Esophagus (tissue), 2 donors: Measurements from ENCODE around the gene HAPLN2. TPM values are rescaled to one million over a fixed set of nuclear protein-coding genes. Genes with fewer than 3 reads are reported as not detected.

Experiments used
- H3K27ac ChIP-seq, 2 donors: one replicate each; pipeline ENCODE4 v1.5.1; 2013; ENCODE audit warnings: low read depth in 2 of 2, mild to moderate bottlenecking in 2 of 2, inconsistent platforms in 1 of 2, low read length in 1 of 2, moderate library complexity in 1 of 2
- H3K27me3 ChIP-seq, 2 donors: one replicate each; pipeline ENCODE4 v1.6.1; 2013; ENCODE audit warnings: low read length in 2 of 2, control low read depth in 1 of 2, mild to moderate bottlenecking in 1 of 2; ENCODE audit not compliant: insufficient read depth in 2 of 2, control insufficient read depth in 1 of 2
- H3K36me3 ChIP-seq, 2 donors: one replicate each; pipeline ENCODE4 v1.6.1; 2013; ENCODE audit warnings: low read length in 1 of 2; ENCODE audit not compliant: control insufficient read depth in 2 of 2, insufficient read depth in 2 of 2
- H3K4me1 ChIP-seq, 2 donors: one replicate each; pipeline ENCODE4 v1.6.1; 2013; ENCODE audit warnings: low read length in 1 of 2; ENCODE audit not compliant: control insufficient read depth in 2 of 2, insufficient read depth in 2 of 2
- H3K4me3 ChIP-seq, 2 donors: one replicate each; pipeline ENCODE4 v1.5.1; 2013; ENCODE audit warnings: low read length in 2 of 2, mild to moderate bottlenecking in 2 of 2, low read depth in 1 of 2, moderate library complexity in 1 of 2
- H3K9me3 ChIP-seq, 2 donors: one replicate each; pipeline ENCODE4 v1.6.1; 2013; ENCODE audit warnings: mild to moderate bottlenecking in 2 of 2, low read depth in 1 of 2, low read length in 1 of 2, moderate library complexity in 1 of 2; ENCODE audit not compliant: control insufficient read depth in 2 of 2, insufficient read depth in 1 of 2
- WGBS, 2 donors: extraction: QIAGEN DNeasy Blood & Tissue Kit; methylation state at CpG; one replicate each; pipeline ENCODE4 v1.1.7; 2013; 5-methylcytosine and 5-hydroxymethylcytosine counted together
- polyA plus RNA-seq, 2 donors: library from polyadenylated mRNA; stranded (reverse); fragments of 200-250 nt; gene quantifications; one replicate each; pipeline ENCODE4 v1.2.3, GENCODE V29; 2013
- donor health status: healthy with polysubstance abuse.
- donor health status: Bipolar disorder and iron deficiency.

Gene HAPLN2
- polyA plus RNA-seq, 2 donors, result 0.14 to 0.28 TPM

DNA sequence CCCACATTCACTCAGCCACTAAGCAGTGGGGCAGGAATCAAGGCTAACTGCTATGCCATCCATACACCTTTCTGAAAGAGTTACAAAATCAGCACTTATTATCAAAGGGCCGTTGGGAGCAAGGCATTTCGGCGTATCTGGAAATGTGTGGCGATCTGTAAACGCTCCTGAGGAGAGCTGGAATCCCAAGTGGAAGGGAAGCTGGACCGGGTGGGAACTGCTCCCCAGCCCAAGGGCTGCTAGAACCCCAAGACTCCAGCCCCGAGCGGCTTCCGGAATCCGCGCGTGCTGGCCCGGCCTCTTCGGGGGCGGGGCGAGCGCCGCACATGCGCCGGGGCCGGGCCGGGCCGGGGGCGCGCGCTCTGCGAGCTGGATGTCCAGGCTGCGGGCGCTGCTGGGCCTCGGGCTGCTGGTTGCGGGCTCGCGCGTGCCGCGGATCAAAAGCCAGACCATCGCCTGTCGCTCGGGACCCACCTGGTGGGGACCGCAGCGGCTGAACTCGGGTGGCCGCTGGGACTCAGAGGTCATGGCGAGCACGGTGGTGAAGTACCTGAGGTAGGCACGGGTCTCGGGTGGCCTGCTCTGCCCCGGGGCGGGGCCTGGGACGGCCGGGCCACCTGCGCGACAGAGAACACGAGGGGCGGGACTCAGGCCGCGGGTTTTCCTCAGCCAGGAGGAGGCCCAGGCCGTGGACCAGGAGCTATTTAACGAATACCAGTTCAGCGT lies 27.6 kb upstream of the HAPLN2 start, which contains the start of gene NAXE:
Gene NAXE, plus strand, starts transcription at position 345 of the 726 bp plus-strand sequence. Its CDS starts 29 bp downstream, at position 374.
- 0 to 1% methylated on average over 53 to 60 of the region's 60 CpGs for WGBS, 2 donors

DNA sequence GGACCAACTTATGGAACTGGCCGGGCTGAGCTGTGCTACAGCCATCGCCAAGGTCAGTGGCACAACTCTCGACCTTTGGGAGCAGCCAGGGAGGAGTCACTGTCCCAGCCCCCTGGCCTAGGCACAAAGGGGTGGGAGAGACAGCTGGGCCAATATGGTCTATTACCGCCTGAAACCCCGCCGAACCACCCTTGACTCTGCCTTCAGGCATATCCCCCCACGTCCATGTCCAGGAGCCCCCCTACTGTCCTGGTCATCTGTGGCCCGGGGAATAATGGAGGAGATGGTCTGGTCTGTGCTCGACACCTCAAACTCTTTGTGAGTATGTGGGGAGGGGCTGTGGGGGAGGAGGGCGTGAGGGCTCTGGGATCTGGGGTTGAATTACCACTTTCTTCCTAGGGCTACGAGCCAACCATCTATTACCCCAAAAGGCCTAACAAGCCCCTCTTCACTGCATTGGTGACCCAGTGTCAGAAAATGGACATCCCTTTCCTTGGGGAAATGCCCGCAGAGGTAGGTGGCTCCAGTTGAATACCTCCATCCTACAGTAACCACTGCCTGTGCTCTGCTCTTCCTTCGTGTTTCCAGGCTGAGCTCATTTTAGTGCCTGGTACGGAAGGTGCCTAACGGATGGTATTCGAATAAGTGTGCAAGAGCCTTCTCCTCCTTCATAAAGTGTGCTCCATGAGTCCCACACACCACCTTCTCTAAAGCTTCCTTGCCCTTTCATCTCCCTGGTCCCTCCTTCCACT lies 26.9 kb upstream of the HAPLN2 start:
- peaks cover 7 to 32% of the 10 kb centered on the region in 2 donors for H3K36me3 ChIP-seq
- peak overlapping the region; percentile 62 to 78 for H3K4me3 ChIP-seq
- H3K9me3 ChIP-seq, result no peaks in the 10 kb centered on the region
- 38 to 43% methylated on average over 16 of the region's 16 CpGs for WGBS, 2 donors
- peak overlapping the region in 1 of 2 donors; percentile 92 for H3K27ac ChIP-seq
- peaks cover 0 to 6% of the 10 kb centered on the region in 2 donors for H3K4me1 ChIP-seq
- no peaks in the 10 kb centered on the region for H3K27me3 ChIP-seq

More for the DNA sequence above, 27.6 kb upstream of the HAPLN2 start, which contains the start of gene NAXE:
- Histone ChIP-seq H3K4me1 (peaks cover 0 to 6% of the 10 kb centered on the region in 2 donors), H3K36me3 (peaks cover 7 to 31% of the 10 kb centered on the region in 2 donors), H3K27ac (peak within 1 kb of the TSS; percentile 87 to 92), H3K27me3 (no peaks in the 10 kb centered on the region), H3K9me3 (no peaks in the 10 kb centered on the region), H3K4me3 (peak within 1 kb of the TSS; percentile 62 to 78)

DNA sequence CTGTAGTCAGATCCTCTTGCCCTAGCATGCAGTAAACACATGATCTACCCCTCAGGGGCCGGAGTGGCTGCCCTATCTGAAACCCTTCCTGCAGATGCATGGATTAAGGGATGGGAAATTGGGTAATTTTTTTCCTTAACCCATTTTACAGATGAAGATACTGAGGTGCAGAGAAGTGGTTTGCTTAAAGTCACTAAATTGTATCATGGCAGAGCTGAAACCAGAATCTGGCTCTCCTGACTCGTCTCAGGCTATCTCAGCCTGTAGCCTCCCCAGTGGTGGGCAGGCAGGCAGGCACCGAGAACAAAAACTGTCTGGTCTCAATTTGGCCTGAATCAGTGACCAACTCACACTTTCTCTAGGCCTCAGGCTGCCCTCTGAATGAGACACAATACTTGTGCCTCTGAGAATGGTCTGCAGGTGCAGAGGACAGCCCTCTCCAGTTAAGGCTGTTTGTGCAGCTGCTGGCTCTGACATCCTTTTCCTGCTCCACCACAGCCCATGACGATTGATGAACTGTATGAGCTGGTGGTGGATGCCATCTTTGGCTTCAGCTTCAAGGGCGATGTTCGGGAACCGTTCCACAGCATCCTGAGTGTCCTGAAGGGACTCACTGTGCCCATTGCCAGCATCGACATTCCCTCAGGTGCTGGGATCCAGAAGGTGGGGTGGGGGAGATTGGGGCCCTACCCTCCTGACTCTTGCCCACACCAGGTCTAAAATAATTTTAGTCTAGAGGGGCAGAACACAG lies 26.1 kb upstream of the HAPLN2 start:
- Histone ChIP-seq H3K27ac (no peak overlapping the region), H3K27me3 (no peaks in the 10 kb centered on the region), H3K4me1 (peaks cover 0 to 6% of the 10 kb centered on the region in 2 donors), H3K9me3 (no peaks in the 10 kb centered on the region), H3K4me3 (no peak overlapping the region), H3K36me3 (peaks cover 12 to 39% of the 10 kb centered on the region in 2 donors)
- WGBS, 2 donors, result 66 to 69% methylated on average over 8 of the region's 8 CpGs

DNA sequence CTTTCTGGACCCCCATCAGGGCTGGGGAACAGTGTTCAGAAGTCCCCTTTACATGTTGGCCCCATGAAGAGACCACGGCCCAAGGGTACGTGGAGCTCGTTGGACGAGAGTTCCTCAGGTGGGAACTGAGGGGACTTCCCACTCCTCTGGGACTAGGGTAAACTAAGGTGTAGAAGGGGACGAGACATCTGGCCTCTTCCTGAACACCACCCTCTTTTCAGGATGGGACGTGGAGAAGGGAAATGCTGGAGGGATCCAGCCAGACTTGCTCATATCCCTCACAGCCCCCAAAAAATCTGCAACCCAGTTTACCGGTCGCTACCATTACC lies 25.6 kb upstream of the HAPLN2 start:
- no peak overlapping the region for H3K4me3 ChIP-seq
- peaks cover 0 to 6% of the 10 kb centered on the region in 2 donors for H3K4me1 ChIP-seq
- 79 to 83% methylated on average over 8 of the region's 8 CpGs for WGBS, 2 donors
- H3K27me3 ChIP-seq, result no peaks in the 10 kb centered on the region
- H3K36me3 ChIP-seq, result peaks cover 15 to 39% of the 10 kb centered on the region in 2 donors
- H3K9me3 ChIP-seq, result no peaks in the 10 kb centered on the region
- H3K27ac ChIP-seq, result no peak overlapping the region

DNA sequence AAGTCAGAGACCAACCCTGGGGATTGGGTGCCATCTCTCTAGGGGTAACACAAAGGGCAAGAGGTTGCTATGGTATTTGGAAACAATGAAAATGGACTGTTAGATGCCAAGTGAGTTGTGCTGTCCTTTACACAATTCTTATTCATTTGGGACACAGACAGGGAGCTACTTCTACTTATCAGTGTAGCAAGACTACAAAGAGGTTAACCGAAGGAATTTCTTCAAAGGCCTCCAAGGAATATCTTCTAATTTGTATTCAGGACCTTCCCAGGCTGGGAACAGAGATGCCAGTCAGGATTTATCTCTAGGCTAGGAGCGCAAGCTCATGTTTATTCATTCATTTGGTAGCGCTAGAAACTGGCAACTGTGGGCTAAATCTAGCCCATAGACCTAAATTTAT lies 25.0 kb upstream of the HAPLN2 start:
- Histone ChIP-seq H3K27ac (no peak overlapping the region), H3K4me1 (peaks cover 0 to 6% of the 10 kb centered on the region in 2 donors), H3K9me3 (no peaks in the 10 kb centered on the region), H3K4me3 (no peak overlapping the region), H3K36me3 (peaks cover 15 to 39% of the 10 kb centered on the region in 2 donors), H3K27me3 (no peaks in the 10 kb centered on the region)
- WGBS, 2 donors, result 73 to 81% methylated on average over 3 of the region's 3 CpGs

DNA sequence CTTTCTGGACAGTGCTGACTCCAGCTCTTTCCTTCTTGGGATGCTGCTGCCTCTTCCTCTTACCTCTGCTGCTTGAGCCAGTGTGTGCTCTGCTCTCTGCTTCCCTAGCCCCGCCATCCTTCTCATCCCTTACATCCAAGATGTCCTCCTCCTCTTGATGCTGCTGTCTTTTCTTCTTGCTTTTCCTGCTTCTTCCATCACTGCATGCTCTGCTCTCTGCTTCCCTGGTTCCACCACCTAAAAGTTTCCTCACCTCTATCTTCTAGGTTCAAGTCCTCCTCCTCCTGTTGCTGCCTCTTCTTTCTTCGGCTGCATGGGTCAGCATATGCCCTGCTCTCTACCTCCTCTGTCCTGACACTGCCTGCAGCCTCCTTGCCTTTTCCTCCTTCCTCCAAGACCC lies 24.2 kb upstream of the HAPLN2 start:
- 85 to 89% methylated on average over 2 of the region's 2 CpGs for WGBS, 2 donors

DNA sequence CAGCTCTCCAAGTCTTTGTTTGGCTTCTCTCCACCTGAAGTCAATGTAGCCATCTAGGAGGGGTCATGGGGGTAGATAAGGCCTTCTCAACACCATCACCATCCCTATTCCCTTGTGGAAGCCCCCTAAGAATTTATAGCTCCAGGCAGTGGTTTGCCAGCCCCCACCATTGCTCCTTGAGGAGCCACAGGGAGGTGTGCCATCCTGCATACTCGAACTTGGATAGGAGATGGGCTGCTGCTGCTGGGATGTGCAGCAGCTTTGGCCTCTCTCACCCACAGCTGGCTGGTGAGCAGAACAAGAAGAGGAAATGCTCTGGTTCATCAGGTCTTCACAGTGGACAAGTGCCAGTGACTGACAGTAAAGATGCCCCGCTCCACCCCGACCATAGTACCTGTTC lies 22.8 kb upstream of the HAPLN2 start:
- no peaks in the 10 kb centered on the region for H3K27me3 ChIP-seq

More for the DNA sequence above, 24.2 kb upstream of the HAPLN2 start:
- Histone ChIP-seq H3K9me3 (no peaks in the 10 kb centered on the region), H3K36me3 (peaks cover 15 to 39% of the 10 kb centered on the region in 2 donors), H3K4me1 (peaks cover 0 to 6% of the 10 kb centered on the region in 2 donors), H3K4me3 (no peak overlapping the region), H3K27ac (no peak overlapping the region), H3K27me3 (no peaks in the 10 kb centered on the region)

DNA sequence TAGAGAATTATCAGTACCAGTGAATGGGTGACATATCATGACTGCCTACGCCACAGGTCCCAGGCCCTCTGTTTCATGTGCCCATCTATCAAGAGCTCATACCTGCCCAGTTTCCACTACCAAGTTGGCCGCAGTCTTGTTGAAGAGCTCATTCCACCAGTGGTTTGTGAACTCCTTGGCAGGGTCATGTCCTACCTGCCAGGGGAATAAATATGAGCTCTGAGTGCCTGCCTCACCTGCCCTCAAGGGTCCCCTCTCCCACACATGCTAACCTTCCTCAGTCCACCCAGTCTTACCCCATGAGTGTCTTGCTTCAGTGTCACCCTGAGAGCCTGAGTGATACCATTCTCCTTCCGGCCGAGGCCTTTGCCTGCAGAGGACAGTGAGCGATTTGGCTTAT lies 21.1 kb upstream of the HAPLN2 start:
- peaks cover 15 to 35% of the 10 kb centered on the region in 2 donors for H3K36me3 ChIP-seq
- no peak overlapping the region for H3K4me3 ChIP-seq
- no peaks in the 10 kb centered on the region for H3K9me3 ChIP-seq
- no peaks in the 10 kb centered on the region for H3K27me3 ChIP-seq
- H3K4me1 ChIP-seq, result peaks cover 0 to 3% of the 10 kb centered on the region in 2 donors
- H3K27ac ChIP-seq, result no peak overlapping the region
- 92 to 94% methylated on average over 5 of the region's 5 CpGs for WGBS, 2 donors

More for the DNA sequence above, 22.8 kb upstream of the HAPLN2 start:
- H3K27ac ChIP-seq, result no peak overlapping the region
- peaks cover 0 to 6% of the 10 kb centered on the region in 2 donors for H3K4me1 ChIP-seq
- H3K4me3 ChIP-seq, result no peak overlapping the region
- H3K9me3 ChIP-seq, result no peaks in the 10 kb centered on the region
- H3K36me3 ChIP-seq, result peaks cover 15 to 39% of the 10 kb centered on the region in 2 donors
- 77% methylated on average over 3 of the region's 3 CpGs for WGBS, 2 donors

DNA sequence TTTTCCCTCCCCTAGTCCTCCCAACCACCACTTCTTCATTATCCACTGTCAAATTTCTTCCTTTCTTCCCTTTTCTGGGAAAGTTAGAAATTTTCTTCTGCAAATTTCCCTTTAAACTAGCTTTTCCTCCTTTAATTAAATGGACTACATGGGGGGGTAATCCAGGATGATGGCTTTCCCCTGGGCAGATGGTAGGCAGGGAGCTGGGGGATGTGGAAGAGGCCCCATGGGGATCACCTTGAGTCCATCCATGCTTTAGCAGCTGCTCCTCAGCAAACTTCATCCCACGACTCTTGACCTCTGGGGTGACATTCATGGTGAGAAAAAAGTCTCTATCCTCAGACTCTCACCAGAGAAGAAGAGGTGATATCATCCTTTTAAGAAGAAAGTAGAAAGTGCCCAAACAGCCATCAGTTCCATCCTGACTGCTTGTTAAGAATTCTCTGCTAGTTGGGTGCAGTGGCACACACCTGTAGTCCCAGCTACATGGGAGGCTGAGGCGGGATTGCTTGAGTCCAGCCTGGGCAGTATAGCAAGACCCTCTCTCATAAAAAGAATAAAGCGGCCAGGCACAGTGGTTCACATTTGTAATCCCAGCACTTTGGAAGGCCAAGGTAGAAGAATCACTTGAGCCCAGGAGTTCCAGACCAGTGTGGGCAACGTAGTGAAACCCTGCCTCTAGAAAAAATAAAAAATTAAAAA lies 20.3 kb upstream of the HAPLN2 start:
- Histone ChIP-seq H3K4me3 (no peak overlapping the region), H3K27me3 (no peaks in the 10 kb centered on the region), H3K36me3 (peaks cover 15 to 27% of the 10 kb centered on the region in 2 donors), H3K27ac (no peak overlapping the region), H3K9me3 (no peaks in the 10 kb centered on the region), H3K4me1 (peaks cover 0 to 3% of the 10 kb centered on the region in 2 donors)
- WGBS, 2 donors, result 88 to 91% methylated on average over 4 of the region's 4 CpGs
